ENCODE results near the gene RAB37. TPM values are rescaled to one million over a fixed set of nuclear protein-coding genes. Genes with fewer than 3 reads are reported as not detected.

RAB37 gene
- total RNA-seq (10 to 100 TPM; 17.4 to 29.2 (median 24.3) TPM), polyA plus RNA-seq (10 to 100 TPM; 16.6 to 37.6 (median 19.8) TPM)
- long read RNA-seq, donor 1, partial matches to known transcripts, result 0 of 4 reads
- long read RNA-seq, donor 1, other reads (novel, unspliced or antisense), result 0 of 4 reads
- long read RNA-seq, donor 2, partial matches to known transcripts, result 0 of 3 reads
- long read RNA-seq, donor 2, other reads (novel, unspliced or antisense), result 0 of 3 reads

GRCh38 chr17:74736513-74737298 is at the start of gene RAB37:
TSS of gene RAB37 (plus strand) at chr17:74737256. CDS start at chr17:74737273, 17 bp downstream.
- Histone ChIP-seq H3K27me3 (replicated peaks in 1 of 7) (peaks cover 0 to 39% (median 0%) of the 10 kb centered on the region in 7 donors), H3K4me3 (peak within 1 kb of the TSS; percentile 37 to 86 (median 57)), H3K4me1 (peaks cover 23 to 71% (median 62%) of the 10 kb centered on the region in 6 donors), H3K27ac (peak within 1 kb of the TSS; percentile 66 to 94 (median 86)), H3K36me3 (no peaks in the 10 kb centered on the region), H3K9me3 (no peaks in the 10 kb centered on the region)
- peak; percentile 95 for DNase-seq
- peak; percentile 25 to 79 (median 65) for TF ChIP-seq POLR2AphosphoS5 (IDR thresholded peaks at IDR 0.05)
- peak; percentile 14 to 74 (median 67) for TF ChIP-seq CTCF (IDR thresholded peaks at IDR 0.05 in 8 of 11, conservative IDR thresholded peaks at IDR 0.05 in 3 of 11)
- no peak for TF ChIP-seq POLR2A (IDR thresholded peaks at IDR 0.05)
- 1 to 4% (median 2%) methylated on average over 17 to 67 of the region's 67 CpGs for WGBS, 5 donors
- intact Hi-C loops (cut with DNase I; ENCODE audit: low total_unique reads), result no loop called here

GRCh38 chr17:74687886-74688285 is 49.2 kb upstream of the RAB37 start:
- Histone ChIP-seq H3K27ac (peak overlapping the region in 5 of 8 donors; percentile 82 to 88 (median 86)), H3K4me3 (no peak overlapping the region), H3K9me3 (no peaks in the 10 kb centered on the region), H3K4me1 (peaks cover 0 to 52% (median 19%) of the 10 kb centered on the region in 6 donors), H3K36me3 (no peaks in the 10 kb centered on the region), H3K27me3 (replicated peaks in 1 of 7) (peaks cover 0 to 37% (median 0%) of the 10 kb centered on the region in 7 donors)
- WGBS, 5 donors, result 91 to 98% (median 95%) methylated on average over 3 of the region's 3 CpGs
- intact Hi-C loops (cut with DNase I; ENCODE audit: low total_unique reads), result no loop called here
- no peak for TF ChIP-seq POLR2AphosphoS5 (IDR thresholded peaks at IDR 0.05)
- no peak for TF ChIP-seq POLR2A (IDR thresholded peaks at IDR 0.05)
- DNase-seq, result no peak

- H3K4me3 ChIP-seq, result no peak overlapping the region
- peaks cover 0 to 30% (median 0%) of the 10 kb centered on the region in 7 donors for H3K27me3 ChIP-seq (replicated peaks in 1 of 7)
- H3K27ac ChIP-seq, result peak overlapping the region; percentile 29 to 88 (median 82)
- H3K36me3 ChIP-seq, result peaks cover 0 to 18% (median 0%) of the 10 kb centered on the region in 6 donors
- DNase-seq, result peak; percentile 80
- peak in 1 of 11 experiments; percentile 11 for TF ChIP-seq CTCF (IDR thresholded peaks at IDR 0.05 in 8 of 11, conservative IDR thresholded peaks at IDR 0.05 in 3 of 11)
- TF ChIP-seq POLR2A (IDR thresholded peaks at IDR 0.05), result no peak
- TF ChIP-seq POLR2AphosphoS5 (IDR thresholded peaks at IDR 0.05), result peak in 1 of 3 donors; percentile 65
- H3K9me3 ChIP-seq, result no peaks in the 10 kb centered on the region
- intact Hi-C loops (cut with DNase I; ENCODE audit: low total_unique reads), result no loop called here
- peaks cover 0 to 52% (median 19%) of the 10 kb centered on the region in 6 donors for H3K4me1 ChIP-seq
- WGBS, 5 donors, result 47 to 61% (median 54%) methylated on average over 6 of the region's 6 CpGs
Measured at GRCh38 chr17:74690409-74690825, 46.6 kb upstream of the RAB37 start.

GRCh38 chr17:74691151-74691550 is 45.9 kb upstream of the RAB37 start:
- TF ChIP-seq CTCF (IDR thresholded peaks at IDR 0.05 in 8 of 11, conservative IDR thresholded peaks at IDR 0.05 in 3 of 11) (no peak), POLR2AphosphoS5 (IDR thresholded peaks at IDR 0.05) (no peak), POLR2A (IDR thresholded peaks at IDR 0.05) (no peak)
- no peak for DNase-seq
- Histone ChIP-seq H3K27me3 (replicated peaks in 1 of 7) (peaks cover 0 to 25% (median 0%) of the 10 kb centered on the region in 7 donors), H3K4me1 (peaks cover 0 to 52% (median 19%) of the 10 kb centered on the region in 6 donors), H3K9me3 (no peaks in the 10 kb centered on the region), H3K27ac (peak overlapping the region in 7 of 8 donors; percentile 69 to 88 (median 83)), H3K36me3 (peaks cover 0 to 24% (median 0%) of the 10 kb centered on the region in 6 donors), H3K4me3 (no peak overlapping the region)
- intact Hi-C loops (cut with DNase I; ENCODE audit: low total_unique reads), result no loop called here
- 79 to 85% (median 83%) methylated on average over 8 of the region's 8 CpGs for WGBS, 5 donors

Measured in spleen (tissue), 13 donors.